Type B pancreatic cell (in vitro differentiated cells): ENCODE results near the gene CACNA1H. TPM values are rescaled to one million over a fixed set of nuclear protein-coding genes. Genes with fewer than 3 reads are reported as not detected.

Experiments used
- DNase-seq: peaks from one replicate; pipeline ENCODE4 v3.0.0; 2021; ENCODE audit warnings: mixed read lengths; ENCODE audit not compliant: unreplicated experiment; ENCODE audit errors: extremely low spot score
- H3K27ac Mint-ChIP-seq: 2 replicates; pipeline ENCODE4 v1.8.0; 2021; ENCODE audit warnings: mild to moderate bottlenecking, mixed read lengths
- H3K27me3 Mint-ChIP-seq: 2 replicates; pipeline ENCODE4 v1.8.0; 2021; ENCODE audit warnings: mixed read lengths
- H3K36me3 Mint-ChIP-seq: 2 replicates; pipeline ENCODE4 v1.8.0; 2021; ENCODE audit warnings: mixed read lengths
- H3K4me1 Mint-ChIP-seq: one replicate; pipeline ENCODE4 v1.8.0; 2021; ENCODE audit warnings: mixed read lengths; ENCODE audit not compliant: unreplicated experiment
- H3K4me3 Mint-ChIP-seq: 2 replicates; pipeline ENCODE4 v1.8.0; 2021; ENCODE audit warnings: mild to moderate bottlenecking, mixed read lengths
- H3K9me3 Mint-ChIP-seq: 2 replicates; pipeline ENCODE4 v1.8.0; 2021; ENCODE audit warnings: mixed read lengths
- CTCF ChIP-seq: fragments of 200-600 bp; sonication (generic); conservative IDR thresholded peaks from 2 replicates; pipeline ENCODE4 v1.5.0; 2021; ENCODE audit warnings: antibody characterized with exemption, mild to moderate bottlenecking
- total RNA-seq: library from RNA; stranded (reverse); gene quantifications from 2 replicates; pipeline ENCODE4 v1.2.1, GENCODE V29; 2021; ENCODE audit warnings: low replicate concordance

Gene CACNA1H
- total RNA-seq, 1 donor from 2014 or later: 38.1 TPM

- H3K4me1 Mint-ChIP-seq: no peaks in the 10 kb centered on the region
- H3K9me3 Mint-ChIP-seq: no peaks in the 10 kb centered on the region
- DNase-seq: no peak
- no peak for TF ChIP-seq CTCF
- H3K27ac Mint-ChIP-seq: no peak overlapping the region
- H3K27me3 Mint-ChIP-seq: no peaks in the 10 kb centered on the region
- H3K36me3 Mint-ChIP-seq: no peaks in the 10 kb centered on the region
- H3K4me3 Mint-ChIP-seq: no peak overlapping the region
These were observed 12.6 kb downstream of the CACNA1H start for GRCh38 chr16:1165511-1165910.

GRCh38 chr16:1167276-1168107 lies 14.6 kb downstream of the CACNA1H start:
- Mint-ChIP-seq H3K27me3 (no peaks in the 10 kb centered on the region), H3K27ac (no peak overlapping the region), H3K36me3 (no peaks in the 10 kb centered on the region), H3K9me3 (no peaks in the 10 kb centered on the region), H3K4me1 (no peaks in the 10 kb centered on the region), H3K4me3 (no peak overlapping the region)
- DNase-seq: no peak
- TF ChIP-seq CTCF: no peak

DNA sequence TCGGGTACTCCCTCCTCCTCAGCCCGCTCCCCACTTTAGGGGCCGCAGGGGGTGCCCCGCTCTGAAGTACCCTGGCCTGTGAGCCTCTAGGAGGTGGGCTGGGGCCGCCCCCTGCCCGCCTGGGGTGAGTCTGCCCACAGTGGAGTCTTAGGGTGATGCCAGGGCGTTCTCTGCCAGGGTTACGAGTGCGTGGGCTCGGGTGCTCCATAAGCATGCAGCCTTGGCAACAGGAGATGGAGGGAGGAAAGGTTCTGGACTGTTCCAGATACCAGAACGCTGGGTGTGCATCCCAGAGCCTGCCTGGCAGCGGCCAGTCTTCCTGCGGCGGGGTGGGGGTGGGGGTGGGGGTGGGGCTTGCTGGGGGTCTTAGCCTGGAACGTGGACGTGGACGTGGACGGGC lies 15.9 kb downstream of the CACNA1H start:
- TF ChIP-seq CTCF: no peak
- no peaks in the 10 kb centered on the region for H3K36me3 Mint-ChIP-seq
- H3K9me3 Mint-ChIP-seq: no peaks in the 10 kb centered on the region

DNA sequence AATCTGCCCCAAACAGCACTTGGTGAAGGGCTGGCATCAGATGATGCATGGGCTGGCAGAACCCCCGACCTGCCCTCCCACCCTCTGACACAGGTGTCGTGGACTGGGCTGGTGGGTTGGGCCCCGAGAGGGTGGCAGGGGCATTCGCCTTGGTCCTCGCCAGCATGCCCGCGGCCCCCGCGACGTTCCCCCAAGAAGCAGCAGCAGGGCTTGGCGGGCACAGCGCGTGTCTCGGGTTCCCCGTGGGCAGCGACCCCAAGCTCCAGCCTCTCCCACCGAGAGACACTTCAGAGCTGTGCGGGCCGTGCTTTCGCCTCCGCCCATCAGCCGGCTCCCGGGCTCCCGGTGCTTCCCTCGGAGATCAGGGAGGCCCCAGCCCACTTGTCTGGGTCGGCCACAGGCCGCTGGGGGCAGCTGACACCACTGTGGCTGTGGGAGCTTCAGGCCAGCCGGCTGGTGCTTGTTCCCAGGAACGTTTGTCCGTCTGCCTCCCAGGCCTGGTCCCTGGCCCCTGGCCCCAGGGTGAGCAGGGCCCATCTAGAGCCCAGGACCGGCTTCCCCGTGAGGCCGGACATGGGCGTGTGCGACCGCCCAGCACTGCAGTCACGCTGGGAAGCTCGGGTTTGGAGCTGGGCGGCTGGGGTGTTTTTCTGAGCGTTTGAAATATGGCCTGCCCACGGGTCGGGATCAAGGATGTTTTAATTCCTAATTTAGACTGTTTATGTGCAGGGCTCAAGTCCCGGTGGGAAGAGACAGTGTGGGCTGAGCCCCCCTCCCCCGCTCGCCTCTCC lies 16.6 kb downstream of the CACNA1H start:
- H3K4me3 Mint-ChIP-seq: no peak overlapping the region
- H3K27ac Mint-ChIP-seq: no peak overlapping the region
- no peaks in the 10 kb centered on the region for H3K27me3 Mint-ChIP-seq
- no peak for TF ChIP-seq CTCF
- no peaks in the 10 kb centered on the region for H3K4me1 Mint-ChIP-seq
- no peaks in the 10 kb centered on the region for H3K9me3 Mint-ChIP-seq
- DNase-seq: no peak
- no peaks in the 10 kb centered on the region for H3K36me3 Mint-ChIP-seq

More for the DNA sequence above, 15.9 kb downstream of the CACNA1H start:
- Mint-ChIP-seq H3K27ac (no peak overlapping the region), H3K27me3 (no peaks in the 10 kb centered on the region), H3K4me3 (no peak overlapping the region), H3K4me1 (no peaks in the 10 kb centered on the region)
- DNase-seq: no peak

- Mint-ChIP-seq H3K27ac (no peak overlapping the region), H3K4me1 (no peaks in the 10 kb centered on the region), H3K27me3 (no peaks in the 10 kb centered on the region), H3K9me3 (no peaks in the 10 kb centered on the region), H3K4me3 (no peak overlapping the region), H3K36me3 (no peaks in the 10 kb centered on the region)
- TF ChIP-seq CTCF: no peak
- no peak for DNase-seq
These were observed 17.1 kb downstream of the CACNA1H start for GRCh38 chr16:1170076-1170418.
